ENCODE data around the gene PLCB2.

The PLCB2 gene

DNA sequence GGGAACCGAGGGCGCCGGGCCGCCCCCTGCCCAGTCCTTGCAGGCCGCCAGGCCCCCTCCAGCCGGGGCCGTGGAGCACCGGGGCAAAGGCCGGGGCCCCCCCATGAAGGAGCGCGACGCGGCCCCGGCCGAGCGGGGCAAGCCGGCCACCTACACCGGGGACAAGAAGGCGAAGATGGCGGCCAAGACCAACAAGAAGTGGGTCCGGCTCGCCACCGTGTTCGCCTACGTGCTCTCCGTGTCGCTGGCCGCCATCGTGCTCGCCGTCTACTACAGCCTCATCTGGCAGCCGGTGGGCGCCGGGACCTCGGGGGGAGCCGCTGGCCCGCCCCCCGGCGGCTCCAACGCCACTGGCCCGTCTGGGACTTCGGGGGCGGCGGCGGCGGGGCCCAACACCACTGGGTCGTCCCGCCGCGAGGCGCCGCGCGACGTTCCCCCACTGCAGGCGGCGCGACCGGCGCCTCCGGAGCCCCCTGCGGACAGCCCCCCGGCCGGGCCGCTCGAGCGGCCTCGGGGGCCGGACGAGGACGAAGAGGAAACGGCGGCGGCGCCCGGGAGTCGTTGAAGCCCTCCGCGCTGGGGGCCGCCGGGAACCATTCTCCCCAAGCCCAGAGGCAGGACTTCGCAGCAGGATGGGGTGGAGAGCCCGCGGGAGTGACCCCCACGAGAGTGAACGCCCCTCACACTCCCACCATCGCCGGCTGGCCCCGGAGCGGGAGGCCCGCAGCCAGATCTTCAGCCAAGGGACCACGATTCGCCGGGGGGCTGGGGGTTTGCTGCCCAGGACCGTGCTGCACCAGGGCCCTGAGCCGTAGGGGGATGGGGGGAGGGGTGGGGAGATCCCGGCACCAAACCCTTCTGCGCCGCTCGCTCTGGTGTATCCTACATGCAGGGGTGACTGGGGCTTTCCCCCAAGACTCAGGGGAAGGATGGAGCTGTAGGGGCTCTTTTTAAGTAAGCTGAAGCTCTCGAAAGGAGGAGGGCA lies 16.5 kb upstream of the PLCB2 start:
- no peak for DNase-seq (ENCODE audit: low read depth in 2 of 2)

DNA sequence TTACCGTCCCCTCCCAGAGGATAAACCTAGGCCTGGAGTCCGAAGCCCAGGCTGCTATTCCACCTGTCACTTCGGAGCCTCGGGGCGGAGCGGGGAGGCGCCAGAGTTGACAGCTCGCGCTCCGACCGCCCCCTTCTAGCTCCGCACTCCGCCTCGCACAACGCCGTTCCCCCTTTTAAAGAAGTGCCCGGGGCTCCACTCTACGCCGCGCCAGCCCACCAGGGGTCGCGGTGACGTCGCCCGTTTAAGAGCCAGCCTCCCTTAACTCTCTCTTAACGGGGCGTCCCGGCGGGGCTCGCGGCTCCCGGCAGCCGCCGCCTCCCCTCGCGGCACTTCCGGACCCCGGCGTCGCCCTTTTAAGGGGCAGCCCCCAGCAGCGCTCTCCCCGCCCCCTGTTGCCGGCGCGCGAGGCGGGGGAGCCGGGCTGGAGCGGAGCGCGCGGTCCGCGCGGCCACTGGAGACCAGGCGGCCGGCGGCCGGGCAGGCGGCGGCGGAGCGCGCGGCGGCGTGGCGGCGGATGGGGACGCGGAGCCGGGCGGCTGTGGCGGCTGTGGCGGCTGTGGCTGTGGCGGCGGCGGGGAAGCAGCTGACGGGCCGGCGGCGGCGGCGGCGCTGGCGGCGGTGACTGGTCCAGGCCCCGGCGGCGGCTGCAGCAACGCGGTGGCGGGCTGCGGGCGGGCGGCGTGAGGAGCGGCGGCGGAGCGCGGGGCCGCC lies 15.7 kb upstream of the PLCB2 start, which contains the start of gene INAFM2:
Gene INAFM2 (plus strand): TSS at position 454 of the 714 bp plus-strand sequence. CDS start 364 bp downstream, outside the sequence.
- peak; percentile 79 to 86 for DNase-seq (ENCODE audit: low read depth in 2 of 2)

DNA sequence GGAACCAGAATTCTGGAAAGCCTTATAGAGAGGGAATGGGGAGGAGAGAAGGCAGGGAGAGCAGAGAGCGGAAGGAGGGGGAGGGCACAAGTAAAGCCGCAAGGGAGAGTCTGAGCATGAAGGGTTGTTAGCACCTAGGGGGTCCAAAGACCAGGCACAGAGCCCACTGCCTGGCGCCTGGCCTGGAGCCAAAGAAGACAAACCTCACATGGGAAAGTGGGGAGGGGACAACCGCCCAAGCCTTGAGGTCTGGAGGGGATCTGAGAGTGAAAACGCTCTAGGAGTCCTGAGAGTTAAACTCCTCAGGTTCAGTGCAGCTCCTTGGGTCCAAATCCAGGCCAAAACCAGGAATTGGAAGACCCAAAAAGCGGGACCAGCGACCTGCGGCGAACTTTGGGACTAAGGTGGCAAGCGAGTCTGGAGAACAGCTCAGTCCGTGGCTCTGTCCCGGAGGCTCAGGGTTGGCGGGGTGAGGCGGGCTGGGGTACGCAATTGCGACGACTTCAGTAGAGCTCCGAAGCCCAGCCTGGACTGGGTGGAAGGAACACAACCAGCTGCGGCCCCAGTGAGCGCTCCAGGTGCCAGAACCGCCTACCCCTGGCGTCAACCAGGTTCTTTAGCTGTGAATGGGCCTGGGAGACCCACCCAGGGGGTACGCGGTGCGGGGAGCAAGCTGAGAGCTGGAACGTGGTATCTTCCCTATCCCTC lies 14.9 kb upstream of the PLCB2 start:
- no peak for DNase-seq (ENCODE audit: low read depth in 2 of 2)

DNA sequence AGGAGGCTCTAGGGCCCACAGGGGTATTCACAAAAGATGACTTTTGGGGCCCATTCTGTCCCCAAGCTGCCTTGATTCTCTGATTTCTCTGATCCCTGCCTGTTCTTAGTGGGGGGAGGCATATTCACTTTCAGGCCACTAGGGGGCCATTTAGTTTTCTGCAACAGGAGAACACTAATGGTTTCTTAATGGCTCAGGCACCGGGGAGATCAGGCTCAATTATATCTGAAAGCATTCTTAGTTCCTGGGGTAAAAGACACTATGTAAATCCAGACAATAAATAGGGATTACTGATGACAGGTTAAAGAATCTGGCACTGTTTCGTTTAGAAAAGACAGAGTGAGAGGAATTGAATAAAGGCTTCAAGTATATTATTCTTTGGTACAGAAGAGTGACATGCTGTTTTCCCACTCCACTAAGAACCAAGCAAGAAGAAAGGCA lies 13.2 kb upstream of the PLCB2 start:
- DNase-seq (ENCODE audit: low read depth in 2 of 2): peak in 1 of 2 donors; percentile 47

DNA sequence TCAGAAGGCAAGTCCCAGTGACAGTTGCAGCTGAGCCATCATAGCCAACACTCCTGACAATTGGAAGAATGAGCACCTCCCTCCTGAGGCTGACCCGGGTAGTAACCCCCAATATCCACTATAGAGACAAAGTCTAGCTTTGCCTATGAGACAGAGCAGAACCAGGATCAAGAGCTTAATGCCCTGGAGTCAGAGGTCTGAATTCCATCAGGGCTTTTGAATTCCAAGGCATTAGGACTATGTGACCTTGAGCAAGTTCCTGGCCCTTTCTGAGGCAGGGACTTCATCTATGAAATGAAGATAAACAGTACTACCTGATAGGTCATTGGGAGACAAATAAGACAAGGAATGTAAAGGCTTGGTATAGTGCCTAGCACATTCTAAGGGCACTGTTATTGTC lies 12.7 kb upstream of the PLCB2 start:
- no peak for DNase-seq (ENCODE audit: low read depth in 2 of 2)

DNA sequence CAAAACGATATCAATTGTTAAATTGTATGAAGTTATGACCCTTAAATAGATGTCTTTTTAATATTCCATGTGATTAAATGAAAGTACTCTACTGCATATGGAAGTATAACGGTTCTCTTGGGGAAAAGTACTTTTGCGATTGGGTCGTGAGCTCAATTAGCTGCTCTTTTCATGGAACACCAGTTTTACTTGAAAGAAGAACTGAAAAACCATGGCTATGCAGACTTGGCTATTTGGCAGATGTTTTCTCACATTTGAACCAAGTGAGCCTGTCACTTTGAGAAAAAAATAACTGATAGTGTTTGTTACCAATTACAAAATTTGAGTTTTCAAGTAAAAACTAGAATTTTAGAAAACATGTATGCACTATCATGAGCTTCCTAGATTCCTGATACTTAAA lies 9.8 kb upstream of the PLCB2 start:
- no peak for DNase-seq (ENCODE audit: low read depth in 2 of 2)

DNA sequence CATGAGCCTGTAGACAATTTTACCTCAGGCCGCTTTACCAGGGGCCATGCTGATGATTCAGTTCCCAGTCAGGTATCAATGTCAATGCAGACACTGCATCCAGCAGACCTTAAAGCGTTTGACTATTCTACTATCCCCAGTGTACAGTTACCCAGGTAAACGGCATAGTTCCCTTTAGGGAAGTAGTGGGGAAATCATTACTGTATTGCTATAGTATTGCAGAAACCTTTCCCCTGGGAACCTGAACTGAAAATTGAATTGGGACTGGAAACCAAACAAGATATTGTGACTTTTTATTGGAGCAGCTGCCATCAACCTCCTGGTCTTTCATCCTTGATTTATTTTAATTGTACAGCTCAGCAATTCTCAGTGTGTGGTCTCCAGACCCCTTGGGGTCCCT lies 9.2 kb upstream of the PLCB2 start:
- DNase-seq (ENCODE audit: low read depth in 2 of 2): no peak

DNA sequence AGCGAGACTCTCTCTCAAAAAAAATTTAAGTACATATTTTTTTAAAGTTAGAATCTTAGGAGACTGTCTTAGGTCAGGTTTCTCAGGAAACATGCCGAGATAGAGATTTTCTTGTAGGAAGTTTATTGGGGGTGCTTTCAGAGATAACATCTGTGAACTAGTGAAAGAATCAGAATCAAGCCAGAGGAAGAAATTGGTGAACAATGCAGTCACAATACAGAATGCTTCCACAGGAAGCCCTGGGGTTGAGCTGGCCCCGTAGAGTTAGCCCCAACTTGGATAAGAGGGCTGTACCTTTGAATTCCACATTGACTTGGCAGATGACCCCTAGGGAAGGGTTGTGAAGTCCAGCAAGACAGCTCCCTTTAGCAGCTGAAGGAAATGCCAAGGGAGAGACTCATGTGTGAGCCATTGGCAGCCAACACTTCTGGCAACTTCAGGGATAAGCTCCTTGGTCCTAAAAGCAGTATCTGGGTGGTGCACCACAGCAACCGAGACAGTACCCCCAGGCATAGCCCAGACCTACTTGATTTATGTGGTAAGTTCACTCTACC lies 7.1 kb upstream of the PLCB2 start:
- no peak for DNase-seq (ENCODE audit: low read depth in 2 of 2)

DNA sequence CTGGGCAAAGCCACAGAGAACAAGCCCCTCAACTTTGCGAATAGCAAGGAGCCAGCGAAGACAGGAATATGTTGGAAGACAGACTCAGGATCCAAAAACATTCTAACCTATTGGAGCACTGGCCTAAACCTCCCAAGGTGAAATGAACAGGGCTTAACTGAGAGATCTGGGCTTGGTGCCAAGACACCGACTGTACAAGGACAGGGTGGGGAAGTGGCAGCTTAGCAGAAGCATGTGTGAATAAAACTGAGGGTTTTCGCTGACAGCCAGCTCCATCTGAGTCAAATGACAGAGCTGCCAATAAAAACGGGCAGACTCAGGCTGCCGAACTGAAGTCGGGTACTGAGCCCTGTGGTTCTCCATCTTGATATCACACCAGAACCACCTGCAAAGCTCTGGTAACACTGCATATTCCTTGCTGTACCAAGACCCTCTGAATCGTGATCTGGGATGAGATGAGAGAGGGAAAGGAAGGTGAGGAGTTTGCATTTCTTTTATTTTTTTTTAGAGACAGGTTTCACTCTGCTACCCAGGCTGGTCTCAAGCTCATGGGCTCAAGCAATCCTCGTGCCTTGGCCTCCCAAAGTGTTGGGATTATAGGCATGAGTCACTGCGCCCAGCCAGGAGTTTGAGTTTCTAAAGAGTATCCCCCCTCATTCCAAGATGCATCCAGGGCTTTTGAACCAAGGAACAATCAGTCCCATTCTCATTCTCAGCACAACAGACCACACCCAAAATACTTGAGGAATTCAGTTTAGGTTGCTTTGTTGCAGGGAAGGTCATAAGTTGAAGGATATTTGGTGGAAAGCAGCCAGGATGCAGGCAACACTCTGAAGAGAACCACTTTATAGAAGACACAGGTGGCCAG lies 6.0 kb upstream of the PLCB2 start:
- DNase-seq (ENCODE audit: low read depth in 2 of 2): no peak

DNA sequence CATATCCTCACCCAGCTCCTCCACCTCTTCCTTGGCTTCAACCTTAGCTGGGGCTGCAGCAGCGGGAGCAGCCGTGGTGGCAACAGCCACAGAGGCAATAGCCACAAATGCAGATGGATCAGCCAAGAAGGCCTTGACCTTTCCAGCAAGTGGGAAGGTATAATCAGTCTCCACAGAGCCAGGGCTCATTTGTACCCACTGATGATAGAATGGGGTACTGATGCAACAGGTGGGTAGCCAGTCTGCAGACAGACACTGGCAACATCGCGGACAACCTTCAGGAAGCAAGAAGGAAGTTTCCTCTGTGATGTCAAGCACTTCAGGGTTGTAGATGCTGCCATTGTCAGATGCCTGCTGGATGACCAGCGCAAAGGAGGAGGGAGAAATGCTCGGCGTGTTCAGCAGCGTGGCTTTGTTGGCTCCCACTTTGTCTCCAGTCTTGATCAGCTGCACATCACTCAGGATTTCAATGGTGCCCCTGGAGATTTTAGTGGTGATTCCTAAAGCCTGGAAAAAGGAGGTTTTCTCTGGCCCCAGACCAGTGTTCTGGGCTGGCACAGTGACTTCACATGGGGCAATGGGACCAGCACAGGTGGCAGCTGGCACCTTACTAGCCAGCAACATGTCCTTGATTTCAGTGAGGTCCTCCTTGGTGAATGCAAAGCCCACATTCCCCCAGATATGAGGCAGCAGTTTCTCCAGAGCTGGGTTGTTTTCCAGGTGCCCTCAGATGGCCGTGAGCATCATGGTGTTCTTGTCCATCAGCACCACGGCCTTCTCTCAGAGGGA lies 4.8 kb upstream of the PLCB2 start:
- DNase-seq (ENCODE audit: low read depth in 2 of 2): no peak

DNA sequence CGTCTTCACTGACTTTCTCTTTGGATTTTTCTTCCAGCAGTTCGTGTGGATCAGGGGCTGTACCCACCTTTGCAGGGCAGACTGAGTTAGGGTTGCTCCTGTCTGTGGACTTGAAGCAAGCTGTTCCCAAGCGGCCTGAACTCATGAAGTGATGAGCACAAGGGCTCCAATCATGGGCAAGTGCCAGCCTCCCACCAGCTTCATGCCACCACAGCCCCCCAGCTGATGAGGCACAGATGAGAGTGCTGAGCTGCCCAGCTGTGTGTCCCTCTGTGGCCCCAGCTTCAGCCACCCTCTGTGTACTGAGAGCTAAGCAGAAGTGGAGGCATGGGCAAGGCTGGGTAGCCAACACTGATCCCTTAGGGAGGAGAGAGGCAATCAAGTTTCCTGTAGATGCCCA lies 3.3 kb upstream of the PLCB2 start:
- DNase-seq (ENCODE audit: low read depth in 2 of 2): no peak

DNA sequence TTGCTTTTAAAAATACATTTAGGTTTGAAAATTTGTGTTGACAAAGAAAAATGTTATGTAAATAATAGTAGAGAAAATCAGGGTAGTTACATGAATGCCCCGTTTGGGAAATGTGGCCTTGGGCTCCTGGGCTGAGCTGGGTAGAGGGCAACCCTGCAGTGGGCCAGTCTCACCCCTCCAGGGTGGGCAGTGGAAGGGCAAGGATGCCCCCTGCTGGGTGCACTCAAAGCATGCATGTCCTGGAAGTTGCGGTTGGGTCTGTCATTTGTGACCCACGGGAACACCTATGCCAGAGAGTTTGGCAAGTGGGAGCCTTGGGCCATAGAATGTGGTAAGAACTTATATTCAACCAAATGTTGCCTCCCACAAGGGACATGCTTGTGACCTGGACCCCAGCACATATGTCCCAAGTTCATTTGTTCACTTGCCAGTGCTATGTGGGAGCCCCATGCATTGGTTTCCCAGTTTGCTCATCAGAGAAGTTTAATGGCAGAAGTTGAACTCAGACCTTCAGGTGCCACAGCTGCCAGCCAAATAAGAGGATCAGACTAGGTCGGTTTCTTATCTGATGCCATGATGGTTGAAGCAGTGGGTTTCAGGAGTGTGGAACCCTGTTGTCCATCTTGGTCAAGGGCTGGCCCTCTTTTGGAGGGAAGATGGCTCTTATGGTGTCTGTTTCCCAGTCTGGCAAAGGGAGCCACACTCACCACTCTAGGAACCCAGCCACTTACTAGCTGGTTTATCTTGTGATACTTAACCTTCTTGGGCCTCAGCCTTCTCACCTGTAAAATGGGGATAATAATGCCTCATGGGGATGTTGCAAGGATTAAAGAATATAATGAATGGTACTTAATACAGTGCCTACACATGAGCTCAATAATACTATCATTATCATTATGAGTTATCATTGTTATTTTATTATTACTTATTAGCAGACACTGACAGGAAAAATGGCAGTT lies 2.5 kb upstream of the PLCB2 start:
- peak in 1 of 2 donors; percentile 50 for DNase-seq (ENCODE audit: low read depth in 2 of 2)

DNA sequence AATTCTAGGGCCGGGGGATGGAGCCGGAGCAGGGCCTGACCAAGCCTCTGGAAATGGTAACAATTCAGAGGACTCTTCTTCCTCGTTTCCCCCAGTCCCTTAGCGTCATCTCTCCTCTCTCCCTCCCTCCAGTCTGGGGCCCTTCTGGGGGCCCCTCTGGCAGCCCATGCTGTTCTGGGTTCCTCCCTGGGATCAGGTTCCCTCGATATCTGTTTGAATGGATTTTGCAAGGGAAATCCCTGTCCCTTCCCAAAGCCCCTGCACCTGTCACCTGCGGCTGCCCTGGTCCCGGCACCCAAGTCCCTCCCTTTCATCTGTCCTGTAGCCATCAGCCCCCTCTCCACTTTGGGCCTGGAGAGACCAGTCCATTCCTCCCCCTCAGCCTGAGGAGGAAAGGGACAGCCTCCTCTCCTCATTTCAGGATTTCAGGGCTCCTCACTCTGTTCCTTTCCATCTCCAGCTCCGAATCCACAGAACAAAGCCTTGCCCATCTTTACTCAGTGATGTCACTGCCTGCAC lies 1.7 kb upstream of the PLCB2 start:
- no peak for DNase-seq (ENCODE audit: low read depth in 2 of 2)

DNA sequence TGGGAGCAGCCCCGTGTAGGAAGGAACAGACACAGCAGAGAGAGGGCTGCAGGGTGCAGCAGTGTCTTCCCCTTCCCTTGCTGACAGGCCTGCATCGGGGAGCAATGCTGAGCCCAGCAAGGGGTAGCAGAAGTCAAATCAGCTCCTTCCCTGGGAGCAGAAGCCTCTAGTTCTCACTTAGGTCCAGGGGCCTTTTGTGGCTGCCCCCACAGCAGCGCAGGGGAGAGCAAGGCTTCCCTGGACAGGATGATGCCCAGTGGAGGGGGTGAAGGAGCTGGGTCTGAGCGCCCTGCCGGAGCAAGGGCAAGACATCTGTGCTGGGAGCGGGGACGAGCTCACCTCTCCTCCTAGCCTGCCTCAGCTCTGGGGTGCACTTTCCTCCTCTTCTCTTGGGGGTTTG lies 827 bp downstream of the PLCB2 start:
- no peak for DNase-seq (ENCODE audit: low read depth in 2 of 2)

DNA sequence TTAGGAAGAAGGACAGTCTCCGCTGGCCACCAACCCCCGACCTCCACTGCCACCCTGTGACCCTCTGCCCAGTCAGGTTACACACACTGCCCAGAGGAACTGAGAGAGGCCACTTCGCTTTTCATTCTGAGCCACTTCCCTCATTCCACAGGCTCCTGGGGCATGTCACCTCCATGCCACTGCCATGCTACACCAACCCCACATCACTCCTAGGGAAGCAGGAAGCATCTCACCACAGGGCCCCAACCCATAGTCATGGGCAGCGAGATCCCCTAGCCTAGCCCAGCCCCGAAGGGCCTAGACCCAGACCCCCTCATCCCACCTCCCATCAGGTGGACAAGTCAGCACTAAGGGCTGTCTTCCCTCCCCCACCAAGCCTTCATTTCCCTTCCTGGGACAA lies 1.4 kb downstream of the PLCB2 start:
- DNase-seq (ENCODE audit: low read depth in 2 of 2): no peak

DNA sequence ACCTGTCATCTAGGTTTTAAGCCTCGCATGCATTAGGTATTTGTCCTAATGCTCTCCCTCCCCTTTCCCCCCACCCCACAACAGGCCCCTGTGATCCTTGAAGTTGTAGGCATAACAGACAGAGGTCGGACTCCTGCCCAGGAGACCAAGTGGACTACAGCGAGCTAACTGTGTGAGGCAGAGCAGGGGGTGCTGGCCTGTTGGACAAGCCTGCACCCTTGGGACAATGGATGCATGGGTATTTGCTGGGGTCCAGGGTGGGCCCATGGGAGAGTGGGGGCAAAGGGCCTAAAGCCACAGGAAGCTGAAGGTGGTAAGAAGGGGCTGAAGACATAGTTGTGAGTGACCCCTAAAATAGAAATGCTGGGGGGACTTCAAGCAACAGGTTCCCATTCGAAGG lies 2.5 kb downstream of the PLCB2 start:
- no peak for DNase-seq (ENCODE audit: low read depth in 2 of 2)

DNA sequence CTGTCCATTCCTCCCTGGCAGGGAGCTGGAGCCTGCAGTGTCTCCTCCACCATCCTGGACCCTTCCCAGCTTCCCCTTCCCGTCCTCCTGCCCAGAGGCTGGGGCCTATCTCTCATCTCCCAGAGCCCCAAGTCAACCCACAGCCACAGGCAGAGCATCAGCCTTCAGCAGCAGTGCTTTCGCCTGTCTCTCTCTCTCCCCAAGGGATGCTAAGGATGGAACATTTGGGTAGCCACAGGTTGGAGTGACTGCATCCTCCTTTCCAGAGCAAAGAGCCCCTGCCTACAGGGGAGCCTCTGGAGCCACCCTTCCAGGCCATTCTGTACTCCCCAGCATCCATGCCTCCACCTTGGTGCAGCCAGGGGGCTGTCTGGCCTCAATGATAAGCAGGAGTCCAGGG lies 4.2 kb downstream of the PLCB2 start:
- DNase-seq (ENCODE audit: low read depth in 2 of 2): no peak

DNA sequence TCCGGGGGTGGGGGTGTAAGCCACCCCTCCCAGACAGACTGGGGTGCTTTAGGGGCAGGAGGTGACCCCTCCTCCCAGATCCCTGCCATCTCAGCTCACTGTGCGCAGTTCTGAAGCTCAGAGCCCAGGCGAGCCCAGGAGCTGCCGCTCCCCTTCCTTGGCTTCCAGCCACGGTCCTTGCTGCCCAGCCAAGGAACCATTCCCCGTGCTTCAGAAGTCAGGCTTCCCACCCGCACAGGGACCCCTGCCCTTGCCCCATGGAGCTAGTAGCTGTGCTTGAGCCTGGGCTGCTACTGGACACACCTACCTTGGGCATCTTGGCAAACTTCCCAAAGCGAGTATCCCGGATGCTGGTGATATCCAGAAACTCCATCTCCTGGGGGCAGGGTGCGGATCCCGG lies 4.8 kb downstream of the PLCB2 start:
- DNase-seq (ENCODE audit: low read depth in 2 of 2): no peak

All from activated CD4-positive, alpha-beta T cell treated with anti-CD3 and anti-CD28 coated beads for 24 hours (primary cell).